Stomach (tissue), 8 donors: ENCODE measurements around the gene RNF181. TPM values are rescaled to one million over a fixed set of nuclear protein-coding genes. Genes with fewer than 3 reads are reported as not detected.

Experiments used
- polyA plus RNA-seq, 3 donors: library from polyadenylated mRNA; stranded (reverse); fragments of 200-250 nt; gene quantifications; one replicate each; pipeline ENCODE4 v1.2.3, GENCODE V29; 2013
- small RNA-seq, 4 donors: library from RNA; depleted of rRNA; stranded (forward); fragments of <200 nt; gene quantifications; one replicate each; pipeline ENCODE3, GENCODE V24; 2016
- total RNA-seq, 5 donors: library from RNA; depleted of rRNA; stranded (reverse); fragments of >200 nt; gene quantifications; one replicate each; pipeline versions ENCODE4 v1.1.0 to v1.2.3, GENCODE V29; 2014 to 2016
- donor health status: healthy with polysubstance abuse.
- donor health status: Bipolar disorder and iron deficiency.
- donor health status: healthy.

The RNF181 gene
- total and polyA plus RNA-seq, 8 donors: 11.3 to 272 (median 143) TPM; not detected in 1

Small RNA genes within 50 kb of the gene (small RNA-seq; reads per million reads assigned to genes)
- 0 reads per million in 4 donors for gene RN7SL126P

Other genes starting within 250 kb of the RNF181 start
- 10 to 100 TPM; 22.2 to 90.1 (median 83.9) TPM for gene RETSAT, start 241.2 kb upstream of the RNF181 start, total RNA-seq
- gene RETSAT, start 241.2 kb upstream of the RNF181 start, polyA plus RNA-seq: 10 to 100 TPM; 11.5 to 23.9 (median 19.4) TPM
- 10 to 100 TPM; 16.9 to 43.8 (median 21.7) TPM for gene ELMOD3, start 241.0 kb upstream of the RNF181 start, total RNA-seq
- 10 to 100 TPM; 13.4 to 19.7 (median 17.0) TPM for gene ELMOD3, start 241.0 kb upstream of the RNF181 start, polyA plus RNA-seq
- gene CAPG, start 185.4 kb upstream of the RNF181 start, total RNA-seq: 100 to 1,000 TPM in 2 of 5 donors, 10 to 100 TPM in 3; 35.0 to 135 (median 50.8) TPM
- gene CAPG, start 185.4 kb upstream of the RNF181 start, polyA plus RNA-seq: 100 to 1,000 TPM; 146 to 350 (median 157) TPM
- 10 to 100 TPM in 2 of 5 donors, 1 to 10 TPM in 1, not detected in 2; 2.2 to 14.5 (median 13.4) TPM for gene SH2D6, start 177.0 kb upstream of the RNF181 start, total RNA-seq
- gene SH2D6, start 177.0 kb upstream of the RNF181 start, polyA plus RNA-seq: 1 to 10 TPM; 1.1 to 2.3 (median 1.2) TPM
- gene MAT2A, start 56.6 kb upstream of the RNF181 start, total RNA-seq: 100 to 1,000 TPM in 3 of 5 donors, 10 to 100 TPM in 2; 88.7 to 278 (median 190) TPM
- gene MAT2A, start 56.6 kb upstream of the RNF181 start, polyA plus RNA-seq: 100 to 1,000 TPM in 1 of 3 donors, 10 to 100 TPM in 2; 73.3 to 107 (median 91.2) TPM
- gene GGCX, start 34.3 kb upstream of the RNF181 start, total RNA-seq: 10 to 100 TPM; 12.2 to 87.5 (median 19.6) TPM
- gene GGCX, start 34.3 kb upstream of the RNF181 start, polyA plus RNA-seq: 10 to 100 TPM in 2 of 3 donors, 1 to 10 TPM in 1; 5.2 to 15.1 (median 14.9) TPM
- 100 to 1,000 TPM in 2 of 5 donors, 10 to 100 TPM in 1, 1 to 10 TPM in 1, not detected in 1; 2.2 to 191 (median 79.6) TPM for gene VAMP8, start 18.2 kb upstream of the RNF181 start, total RNA-seq
- 100 to 1,000 TPM; 358 to 568 (median 435) TPM for gene VAMP8, start 18.2 kb upstream of the RNF181 start, polyA plus RNA-seq
- gene VAMP5, start 11.3 kb upstream of the RNF181 start, total RNA-seq: 10 to 100 TPM in 4 of 5 donors, 1 to 10 TPM in 1; 7.7 to 82.6 (median 29.5) TPM
- 10 to 100 TPM; 87.7 to 95.1 (median 90.4) TPM for gene VAMP5, start 11.3 kb upstream of the RNF181 start, polyA plus RNA-seq
- 10 to 100 TPM in 3 of 5 donors, 1 to 10 TPM in 1, not detected in 1; 5.0 to 62.4 (median 24.9) TPM for gene TMEM150A, start 7.0 kb downstream of the RNF181 start, total RNA-seq
- 10 to 100 TPM; 15.9 to 27.8 (median 21.3) TPM for gene TMEM150A, start 7.0 kb downstream of the RNF181 start, polyA plus RNA-seq
- gene C2orf68, start 16.3 kb downstream of the RNF181 start, total RNA-seq: 10 to 100 TPM; 12.7 to 40.8 (median 19.7) TPM
- gene C2orf68, start 16.3 kb downstream of the RNF181 start, polyA plus RNA-seq: 10 to 100 TPM; 19.9 to 22.5 (median 20.5) TPM
- 100 to 1,000 TPM in 2 of 5 donors, 10 to 100 TPM in 3; 17.5 to 454 (median 51.0) TPM for gene USP39, start 20.4 kb downstream of the RNF181 start, total RNA-seq
- 10 to 100 TPM; 30.9 to 38.6 (median 37.5) TPM for gene USP39, start 20.4 kb downstream of the RNF181 start, polyA plus RNA-seq
- 1,000 to 10,000 TPM in 1 of 5 donors, 10 to 100 TPM in 1, 1 to 10 TPM in 1, under 1 TPM in 1, not detected in 1; 0.14 to 4,040 (median 7.4) TPM for gene SFTPB, start 72.5 kb downstream of the RNF181 start, total RNA-seq
- 10 to 100 TPM in 1 of 3 donors, 1 to 10 TPM in 1, under 1 TPM in 1; 0.44 to 10.8 (median 1.8) TPM for gene SFTPB, start 72.5 kb downstream of the RNF181 start, polyA plus RNA-seq
- 1 to 10 TPM in 1 of 5 donors, under 1 TPM in 1, not detected in 3; 0.72 to 5.8 TPM for gene GNLY, start 98.6 kb downstream of the RNF181 start, total RNA-seq
- 1 to 10 TPM; 1.1 to 2.4 (median 1.7) TPM for gene GNLY, start 98.6 kb downstream of the RNF181 start, polyA plus RNA-seq
- gene ATOH8, start 158.2 kb downstream of the RNF181 start, total RNA-seq: 10 to 100 TPM in 2 of 5 donors, 1 to 10 TPM in 3; 2.3 to 23.2 (median 9.7) TPM
- gene ATOH8, start 158.2 kb downstream of the RNF181 start, polyA plus RNA-seq: 10 to 100 TPM; 11.3 to 20.0 (median 15.3) TPM